Measurements from ENCODE around the gene KRTAP9-1.
"Not testable (repeated sequence)": the region's sequence is repeated elsewhere in the genome, so short reads cannot be mapped to it uniquely, and the experiment has no call there.

KRTAP9-1 gene, protein sequence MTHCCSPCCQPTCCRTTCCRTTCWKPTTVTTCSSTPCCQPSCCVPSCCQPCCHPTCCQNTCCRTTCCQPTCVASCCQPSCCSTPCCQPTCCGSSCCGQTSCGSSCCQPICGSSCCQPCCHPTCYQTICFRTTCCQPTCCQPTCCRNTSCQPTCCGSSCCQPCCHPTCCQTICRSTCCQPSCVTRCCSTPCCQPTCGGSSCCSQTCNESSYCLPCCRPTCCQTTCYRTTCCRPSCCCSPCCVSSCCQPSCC
- total RNA-seq: 0 to 0.03 (median 0) reads per million in 18 experiments

GRCh38 chr17:41189837-41190318 is at the start of gene KRTAP9-1:
Gene KRTAP9-1 (plus strand): TSS chr17:41189887. CDS start chr17:41189887, 0 bp downstream.
- not testable (repeated sequence) for DNase-seq

DNA sequence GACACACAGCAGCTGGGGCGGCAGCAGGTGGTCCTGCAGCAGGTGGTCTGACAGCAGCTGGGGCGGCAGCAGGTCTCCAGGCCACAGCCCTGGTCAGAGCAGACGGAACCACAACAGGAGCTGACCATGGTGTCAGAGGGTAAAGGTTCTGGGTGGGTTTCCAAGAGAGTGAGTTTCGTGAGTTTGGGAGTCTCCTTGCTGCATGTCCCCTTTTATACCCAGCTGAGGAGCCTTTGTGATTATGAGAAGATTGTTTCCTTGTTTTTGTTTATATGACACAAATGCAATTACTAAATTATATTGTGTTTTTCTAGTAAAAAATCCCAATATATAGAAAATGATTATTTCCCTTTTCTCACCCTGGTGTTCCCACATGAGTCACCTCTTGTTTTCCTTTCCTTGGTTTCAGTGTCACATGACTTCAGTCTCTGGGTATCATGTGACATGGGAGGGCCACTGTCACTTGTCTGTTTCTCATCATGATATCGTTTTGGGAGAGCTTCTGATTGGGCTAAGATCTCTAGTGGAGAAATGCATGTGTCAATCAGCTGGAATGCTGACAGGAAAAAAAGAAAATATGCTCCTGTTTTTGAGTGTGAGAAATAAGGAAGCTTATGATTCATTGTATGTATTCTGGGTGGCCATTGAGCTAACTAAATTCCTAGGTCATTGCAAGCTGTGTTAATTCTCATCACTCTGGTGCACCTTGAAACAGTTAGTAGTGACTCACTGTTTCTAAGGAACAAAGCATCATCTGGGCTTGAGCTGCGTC is 49.1 kb upstream of the KRTAP9-1 start, which contains the start of gene KRTAP4-6:
Gene KRTAP4-6 (minus strand): TSS at position 185 of the 772 bp plus-strand sequence. CDS start 57 bp downstream, at position 128.
- DNase-seq: peak in 1 of 2 donors; percentile 6

DNA sequence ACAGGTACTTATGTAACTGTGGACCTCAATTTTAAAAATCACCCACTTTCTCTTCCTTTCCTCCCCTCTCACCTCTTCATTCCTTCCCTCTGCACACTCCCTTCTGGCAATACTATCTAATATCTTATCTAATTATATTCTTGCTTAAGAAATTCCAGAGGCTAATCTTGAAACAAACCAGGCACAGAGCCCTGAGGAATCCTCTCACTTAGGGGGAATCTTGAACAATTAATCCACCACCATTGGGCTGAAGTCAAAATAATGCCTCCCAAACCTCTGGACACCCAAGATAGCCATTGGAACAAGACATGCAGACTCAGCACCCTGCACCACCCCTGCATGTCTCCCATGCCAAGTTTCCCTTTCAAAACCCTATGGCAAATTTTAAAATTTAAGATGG is 48.3 kb upstream of the KRTAP9-1 start:
- no peak for DNase-seq

DNA sequence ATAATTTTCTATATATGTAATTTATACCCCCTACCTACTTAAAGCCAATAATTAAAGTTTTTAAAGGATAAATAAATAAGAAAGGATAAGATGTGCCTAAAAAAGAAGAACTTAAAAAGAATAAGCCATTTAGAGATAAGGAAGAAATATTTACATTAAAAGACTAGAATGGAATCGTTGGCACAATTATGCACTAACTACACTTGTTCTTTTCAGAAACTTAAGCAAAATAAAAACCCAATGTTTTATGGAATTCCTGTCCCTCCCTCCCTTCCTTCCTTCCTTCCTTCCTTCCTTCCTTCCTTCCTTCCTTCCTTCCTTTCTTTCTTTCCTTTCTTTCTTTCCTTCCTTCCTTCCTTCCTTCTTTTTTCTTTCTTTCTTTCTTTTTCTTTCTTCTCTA is 44.8 kb upstream of the KRTAP9-1 start:
- no peak for DNase-seq

DNA sequence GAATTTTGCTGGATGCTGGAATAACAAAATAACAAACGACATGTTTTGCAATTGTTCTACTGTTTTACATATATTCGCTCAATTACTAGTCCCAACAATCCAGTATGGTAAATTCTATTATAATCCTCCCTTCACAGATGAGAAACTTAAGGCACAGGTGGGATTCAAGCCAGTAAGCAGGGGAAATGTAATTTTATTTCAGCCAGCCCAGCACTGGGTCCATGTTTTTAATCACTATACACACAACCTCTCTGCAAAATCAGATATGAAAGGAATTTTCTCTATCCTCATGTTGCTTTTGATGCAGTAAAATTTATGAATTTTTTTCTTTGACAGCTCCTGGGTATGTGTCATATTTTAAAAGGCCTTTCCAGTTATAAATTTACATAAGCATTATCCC is 44.4 kb upstream of the KRTAP9-1 start:
- DNase-seq: no peak

- DNase-seq: no peak
These were observed 42.0 kb upstream of the KRTAP9-1 start for GRCh38 chr17:41147531-41148204.

DNA sequence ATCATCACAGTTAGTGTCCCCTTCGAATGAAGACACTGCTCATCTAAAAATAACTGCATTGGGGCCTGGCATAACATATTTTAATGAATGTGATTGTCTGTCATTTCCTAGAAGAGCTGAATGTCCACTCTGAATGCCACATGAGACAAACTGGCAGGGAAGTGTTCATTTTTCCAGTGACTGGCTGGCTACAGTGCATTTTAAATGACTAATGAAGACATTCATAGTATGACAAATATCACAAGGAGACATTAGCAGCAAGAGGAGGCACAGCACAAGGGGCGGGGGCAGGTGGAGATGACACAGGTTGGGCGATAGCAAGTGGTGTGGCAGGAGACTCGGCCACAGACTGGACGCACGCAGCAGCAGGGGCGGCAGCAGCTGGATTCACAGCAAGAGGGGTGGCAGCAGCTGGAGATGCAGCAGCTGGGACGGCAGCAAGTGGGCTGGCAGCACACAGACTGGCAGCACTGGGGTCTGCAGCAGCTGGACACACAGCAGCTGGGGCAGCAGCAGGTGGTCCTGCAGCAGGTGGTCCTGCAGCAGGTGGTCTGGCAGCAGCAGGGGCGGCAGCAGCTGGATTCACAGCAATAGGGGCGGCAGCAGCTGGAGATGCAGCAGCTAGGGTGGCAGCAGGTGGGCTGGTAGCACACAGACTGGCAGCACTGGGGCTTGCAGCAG is 40.6 kb upstream of the KRTAP9-1 start:
- not testable (repeated sequence) for DNase-seq

DNA sequence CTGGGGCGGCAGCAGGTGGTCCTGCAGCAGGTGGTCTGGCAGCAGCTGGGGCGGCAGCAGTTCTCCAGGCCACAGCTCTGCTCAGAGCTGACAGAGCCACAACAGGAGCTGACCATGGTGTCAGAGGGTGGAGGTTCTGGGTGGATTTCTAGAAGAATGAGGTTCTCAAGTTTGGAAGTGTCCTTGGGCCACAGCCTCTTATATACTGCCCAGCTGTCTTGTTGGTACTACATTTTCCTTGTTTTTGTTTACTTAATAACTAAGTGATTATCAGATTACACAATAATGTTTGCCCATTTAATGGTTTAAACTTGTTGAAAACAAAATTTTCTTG is 40.1 kb upstream of the KRTAP9-1 start, which contains the start of gene KRTAP4-5:
Gene KRTAP4-5 (minus strand): TSS at position 174 of the 334 bp plus-strand sequence. CDS start 58 bp downstream, at position 116.
- DNase-seq: no peak

- DNase-seq: no peak
These were observed 39.7 kb upstream of the KRTAP9-1 start for GRCh38 chr17:41150026-41150425.

DNA sequence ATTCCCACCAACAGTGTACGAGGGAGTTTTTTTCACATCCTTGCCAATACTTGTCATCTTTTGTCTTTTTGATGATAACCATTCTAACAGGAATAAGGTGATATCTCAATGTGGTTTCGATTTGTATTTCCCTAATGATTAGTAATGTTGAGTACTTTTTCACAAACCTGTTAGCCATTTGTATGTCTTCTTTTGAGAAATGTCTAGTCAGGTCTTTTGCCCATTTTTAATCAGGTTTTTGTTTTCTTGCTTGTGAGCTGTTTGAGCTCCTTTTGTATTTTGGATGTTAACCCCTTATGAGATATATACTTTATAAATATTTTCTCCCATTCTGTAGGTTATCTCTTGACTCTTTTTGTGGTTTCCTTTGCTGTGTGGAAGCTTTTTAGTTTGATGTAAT is 38.2 kb upstream of the KRTAP9-1 start:
- no peak for DNase-seq

- peak in 1 of 2 donors; percentile 11 for DNase-seq
These were observed 35.8 kb upstream of the KRTAP9-1 start for GRCh38 chr17:41153856-41154255.

DNA sequence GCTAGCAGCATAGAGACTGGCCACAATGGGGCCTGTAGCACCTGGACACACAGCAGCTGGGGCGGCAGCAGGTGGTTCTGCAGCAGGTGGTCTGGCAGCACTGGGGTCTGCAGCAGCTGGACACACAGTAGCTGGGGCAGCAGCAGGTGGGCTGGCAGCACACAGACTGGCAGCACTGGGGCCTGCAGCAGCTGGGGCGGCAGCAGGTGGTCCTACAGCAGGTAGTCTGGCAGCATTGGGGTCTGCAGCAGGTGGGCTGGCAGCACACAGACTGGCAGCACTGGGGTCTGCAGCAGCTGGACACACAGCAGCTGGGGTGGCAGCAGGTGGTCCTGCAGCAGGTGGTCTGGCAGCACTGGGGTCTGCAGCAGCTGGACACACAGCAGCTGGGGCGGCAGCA is 29.5 kb upstream of the KRTAP9-1 start:
- not testable (repeated sequence) for DNase-seq

DNA sequence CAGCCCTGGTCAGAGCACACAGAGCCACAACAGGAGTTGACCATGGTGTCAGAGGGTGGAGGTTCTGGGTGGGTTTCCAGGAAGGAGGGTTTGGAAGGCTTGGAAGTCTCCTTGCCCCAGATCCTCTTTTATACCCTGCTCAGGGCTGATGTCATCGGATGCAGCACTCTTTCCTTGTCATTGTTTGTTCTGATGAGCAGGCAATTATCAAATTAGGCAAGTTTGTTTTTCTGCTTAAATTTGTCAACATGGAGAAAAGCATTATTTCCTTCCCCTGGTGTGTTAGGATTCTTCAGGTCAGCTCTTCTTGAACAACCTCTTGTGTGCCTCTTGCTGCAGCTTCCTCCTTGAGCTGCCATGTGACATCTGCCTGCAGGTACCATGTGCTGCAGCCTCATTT is 29.0 kb upstream of the KRTAP9-1 start, which contains the start of gene KRTAP4-4:
Gene KRTAP4-4 (minus strand): TSS at position 101 of the 400 bp plus-strand sequence. CDS start 57 bp downstream, at position 44.
- no peak for DNase-seq

GRCh38 chr17:41163828-41164227 is 25.9 kb upstream of the KRTAP9-1 start:
- no peak for DNase-seq

DNA sequence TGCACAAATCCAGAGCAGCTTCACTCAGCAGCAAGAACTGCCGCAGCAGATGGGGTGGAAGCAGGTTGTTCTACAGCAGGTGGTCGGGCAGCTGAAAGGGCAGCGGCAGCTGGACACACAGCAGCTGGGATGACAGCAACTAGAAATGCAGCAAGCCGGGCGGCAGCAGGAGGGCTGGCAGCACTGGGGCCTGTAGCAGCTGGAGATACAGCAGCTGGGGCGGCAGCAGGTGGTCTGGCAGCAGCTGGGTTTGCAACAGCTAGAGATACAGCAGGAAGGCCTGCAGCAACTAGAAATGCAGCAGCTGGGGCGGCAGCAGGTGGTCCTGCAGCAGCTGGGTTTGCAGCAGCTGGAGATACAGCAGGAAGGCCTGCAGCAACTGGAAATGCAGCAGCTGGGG is 22.1 kb upstream of the KRTAP9-1 start:
- no peak for DNase-seq

GRCh38 chr17:41168121-41168520 is 21.6 kb upstream of the KRTAP9-1 start, which contains the start of gene KRTAP4-3:
Gene KRTAP4-3 (minus strand): TSS chr17:41168221. CDS start chr17:41168172, 49 bp downstream.
- no peak for DNase-seq

DNA sequence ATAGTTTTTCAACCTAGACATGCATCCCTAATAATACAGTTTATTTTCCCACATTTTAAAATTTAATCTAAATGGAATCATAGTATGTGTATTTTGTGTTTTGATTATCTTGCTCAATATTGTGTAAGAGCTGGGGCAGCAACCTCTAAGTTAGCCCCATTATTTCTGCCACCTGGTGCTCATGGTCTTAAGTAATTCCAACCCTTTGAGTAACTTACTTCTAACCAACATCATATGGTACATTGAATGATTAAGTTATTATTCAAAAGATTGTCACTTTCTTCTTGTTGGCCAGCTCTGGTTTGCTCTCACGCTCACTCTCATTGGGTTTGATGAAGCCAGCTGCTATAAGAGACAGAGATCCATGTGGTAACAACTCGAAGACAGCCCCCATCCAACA is 17.8 kb upstream of the KRTAP9-1 start:
- no peak for DNase-seq

- peak; percentile 12 to 23 for DNase-seq
These were observed 12.8 kb upstream of the KRTAP9-1 start for GRCh38 chr17:41176744-41177387.

- no peak for DNase-seq
These were observed 11.9 kb upstream of the KRTAP9-1 start, which contains the start of gene KRTAP4-2 for GRCh38 chr17:41177727-41178271. Gene KRTAP4-2 (minus strand): TSS chr17:41178221. CDS start chr17:41178164, 57 bp downstream.

- DNase-seq: peak; percentile 59 to 69
These were observed 11.3 kb upstream of the KRTAP9-1 start for GRCh38 chr17:41178341-41178740.
